Adipocyte (in vitro differentiated cells): Measurements from ENCODE around the gene TCOF1.

Experiments
- DNase-seq: peaks from one replicate; pipeline ENCODE4 v3.0.0-alpha.2; 2015; ENCODE audit warnings: low read depth
- H3K27me3 ChIP-seq: replicated peaks from 2 replicates; pipeline ENCODE4 v1.7.0; 2013; ENCODE audit warnings: mild to moderate bottlenecking, low read length, moderate library complexity; ENCODE audit not compliant: control insufficient read depth, insufficient read depth
- H3K36me3 ChIP-seq: 2 replicates; pipeline ENCODE4 v1.7.0; 2013; ENCODE audit warnings: low read length, mild to moderate bottlenecking, moderate library complexity; ENCODE audit not compliant: control insufficient read depth, insufficient read depth, severe bottlenecking
- H3K4me1 ChIP-seq: 2 replicates; pipeline ENCODE4 v1.7.0; 2013; ENCODE audit warnings: mild to moderate bottlenecking, low read length, moderate library complexity; ENCODE audit not compliant: control insufficient read depth, insufficient read depth
- H3K4me3 ChIP-seq: 2 replicates; pipeline ENCODE4 v1.7.0; 2013; ENCODE audit warnings: mild to moderate bottlenecking, low read length, moderate library complexity
- H3K9ac ChIP-seq: 2 replicates; pipeline ENCODE4 v1.7.0; 2013; ENCODE audit warnings: mild to moderate bottlenecking, low read length, moderate library complexity
- H3K9me3 ChIP-seq: 2 replicates; pipeline ENCODE4 v1.7.0; 2013; ENCODE audit warnings: mild to moderate bottlenecking, low read length, moderate library complexity; ENCODE audit not compliant: control insufficient read depth

The TCOF1 gene

DNA sequence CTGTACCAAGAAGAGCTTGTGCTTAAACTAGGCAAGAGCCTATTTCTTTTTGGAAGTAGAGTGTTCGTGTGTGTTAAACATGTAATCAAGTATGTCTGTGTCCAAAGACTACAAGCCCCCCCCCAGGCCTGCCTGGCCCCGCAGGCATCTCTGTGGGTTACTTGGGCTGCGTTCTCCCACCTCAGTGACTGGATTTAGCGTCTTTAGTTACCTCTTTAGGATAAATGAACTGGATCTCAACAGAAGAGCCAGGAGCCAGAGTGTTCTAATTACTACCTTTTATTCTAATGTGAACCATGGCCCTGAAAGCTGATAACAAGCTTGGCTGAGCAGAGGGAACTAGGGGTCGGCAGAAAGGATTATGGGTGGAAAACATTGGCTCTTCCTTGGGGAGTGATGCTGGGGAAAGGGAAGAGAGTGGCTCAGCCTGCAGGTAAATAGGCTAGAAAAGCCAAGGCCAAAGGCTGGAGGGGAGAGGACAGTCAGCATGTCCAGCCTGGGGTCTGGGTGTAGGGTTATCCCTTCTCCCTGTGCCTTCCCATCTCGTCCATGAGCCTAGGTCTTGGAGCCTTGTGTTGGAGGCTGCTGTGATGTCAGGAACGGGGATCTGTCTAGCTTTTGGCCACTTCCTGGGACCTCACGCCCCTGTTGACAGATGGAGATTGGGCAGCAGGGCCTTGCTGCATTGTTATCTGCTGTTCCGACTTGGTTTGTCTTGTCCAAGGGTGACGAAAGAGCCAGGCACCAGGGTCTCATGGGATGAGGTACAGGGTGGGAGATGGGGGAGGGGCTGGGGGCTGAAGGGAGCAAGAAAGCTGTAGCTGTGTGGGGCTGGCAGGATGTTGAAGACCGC, 44.1 kb downstream of the TCOF1 start:
- peaks cover 6% of the 10 kb centered on the region for H3K4me1 ChIP-seq
- no peaks in the 10 kb centered on the region for H3K27me3 ChIP-seq
- no peak overlapping the region for H3K4me3 ChIP-seq
- no peaks in the 10 kb centered on the region for H3K9me3 ChIP-seq
- DNase-seq: no peak
- no peak overlapping the region for H3K9ac ChIP-seq
- H3K36me3 ChIP-seq: peaks cover 22% of the 10 kb centered on the region

DNA sequence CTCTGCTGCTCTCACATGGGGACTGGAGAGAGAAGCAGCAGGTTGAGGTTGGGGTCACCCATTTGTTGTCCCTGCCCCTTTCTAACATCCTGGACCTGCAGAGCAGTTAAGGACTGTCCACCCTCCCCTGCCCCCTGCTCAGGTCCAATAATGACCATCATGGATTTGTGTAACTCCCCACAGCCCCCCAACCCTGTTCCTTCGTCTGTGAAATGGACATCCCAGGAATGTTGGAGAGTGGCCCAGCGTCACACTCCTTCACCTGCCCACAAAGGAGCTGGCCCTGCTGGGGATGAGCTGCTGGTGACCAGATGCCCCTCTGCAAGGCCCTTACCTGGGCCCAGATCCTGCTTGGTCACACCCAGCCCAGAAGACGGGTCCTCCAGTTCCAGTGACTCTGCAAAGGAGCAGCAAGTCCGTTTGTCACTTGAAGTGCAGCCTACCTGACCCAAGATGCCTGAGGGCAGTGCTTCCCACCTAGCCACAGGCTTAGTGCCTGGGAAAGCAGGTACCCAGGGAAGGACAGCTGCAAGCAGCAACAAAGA, 44.8 kb downstream of the TCOF1 start:
- peaks cover 20% of the 10 kb centered on the region for H3K36me3 ChIP-seq
- H3K4me3 ChIP-seq: no peak overlapping the region
- H3K9me3 ChIP-seq: no peaks in the 10 kb centered on the region
- H3K27me3 ChIP-seq: no peaks in the 10 kb centered on the region
- DNase-seq: no peak
- H3K9ac ChIP-seq: no peak overlapping the region
- H3K4me1 ChIP-seq: peaks cover 6% of the 10 kb centered on the region

DNA sequence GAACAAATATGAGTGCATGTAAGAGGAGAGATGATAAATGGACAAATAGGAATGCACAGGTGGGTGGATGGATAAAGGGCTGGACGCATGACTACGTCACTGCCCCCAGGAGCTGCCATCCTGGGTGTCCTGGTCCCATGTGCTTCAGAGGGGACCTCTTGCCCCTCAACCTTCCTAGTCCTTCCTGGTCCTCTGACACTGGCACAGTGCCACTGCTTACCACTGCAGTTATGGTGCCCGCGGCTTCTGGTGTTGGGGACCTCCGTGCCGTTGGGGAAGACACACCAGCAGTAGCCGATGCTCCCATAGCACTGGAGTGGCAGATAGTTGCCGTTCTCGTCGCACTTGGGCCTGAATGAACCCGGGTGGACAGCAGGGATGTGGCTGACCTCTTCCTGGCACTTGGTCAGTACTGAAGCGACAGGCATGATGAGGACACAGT, 45.4 kb downstream of the TCOF1 start:
- Histone ChIP-seq H3K36me3 (peaks cover 20% of the 10 kb centered on the region), H3K27me3 (no peaks in the 10 kb centered on the region), H3K4me3 (no peak overlapping the region), H3K4me1 (peaks cover 6% of the 10 kb centered on the region), H3K9me3 (no peaks in the 10 kb centered on the region), H3K9ac (no peak overlapping the region)
- DNase-seq: no peak

DNA sequence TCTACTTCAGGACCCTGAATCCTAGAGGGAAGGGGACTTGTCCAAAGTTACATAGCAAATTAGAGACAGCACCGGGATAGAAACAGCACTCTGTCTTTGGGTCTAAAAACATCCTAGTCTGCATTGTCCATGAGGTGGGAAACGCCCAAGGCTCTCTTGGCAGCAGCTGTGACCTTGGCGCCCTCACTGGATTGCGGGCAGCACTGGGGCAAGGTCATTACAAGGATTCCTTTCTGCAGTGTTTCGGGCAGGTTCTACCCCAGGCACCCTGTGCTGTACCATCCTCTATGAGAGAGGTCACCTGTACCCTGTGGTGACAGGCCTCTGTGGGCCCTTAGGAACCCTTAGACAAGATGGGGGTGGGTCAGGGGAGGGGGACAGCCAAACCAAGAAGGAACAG, 46.6 kb downstream of the TCOF1 start:
- Histone ChIP-seq H3K9me3 (no peaks in the 10 kb centered on the region), H3K4me3 (no peak overlapping the region), H3K27me3 (no peaks in the 10 kb centered on the region), H3K36me3 (peaks cover 16% of the 10 kb centered on the region), H3K4me1 (peaks cover 5% of the 10 kb centered on the region), H3K9ac (no peak overlapping the region)
- no peak for DNase-seq

DNA sequence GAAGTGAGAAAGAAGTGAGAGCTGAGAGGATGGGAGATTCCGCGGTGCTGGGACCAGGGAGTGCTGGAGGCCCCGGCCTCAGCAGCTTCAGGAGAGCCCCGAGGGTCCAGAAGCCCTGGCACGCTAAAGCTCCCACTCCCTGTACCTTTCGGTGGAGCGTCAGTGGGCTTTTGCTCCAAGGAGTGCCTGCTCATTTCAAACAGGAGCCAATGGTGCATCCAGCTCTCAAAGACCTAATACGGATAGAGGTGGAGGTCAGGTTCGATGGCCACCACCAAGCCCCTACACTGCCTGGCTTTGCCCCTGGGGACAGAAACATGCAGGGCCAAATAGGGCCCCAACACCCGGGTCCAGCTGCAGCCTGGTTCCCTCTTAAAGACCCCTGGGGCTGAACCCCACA, 47.0 kb downstream of the TCOF1 start:
- no peaks in the 10 kb centered on the region for H3K27me3 ChIP-seq
- no peak overlapping the region for H3K4me3 ChIP-seq
- H3K4me1 ChIP-seq: peaks cover 1% of the 10 kb centered on the region
- DNase-seq: no peak
- H3K9ac ChIP-seq: no peak overlapping the region
- H3K36me3 ChIP-seq: peaks cover 13% of the 10 kb centered on the region
- H3K9me3 ChIP-seq: no peaks in the 10 kb centered on the region

DNA sequence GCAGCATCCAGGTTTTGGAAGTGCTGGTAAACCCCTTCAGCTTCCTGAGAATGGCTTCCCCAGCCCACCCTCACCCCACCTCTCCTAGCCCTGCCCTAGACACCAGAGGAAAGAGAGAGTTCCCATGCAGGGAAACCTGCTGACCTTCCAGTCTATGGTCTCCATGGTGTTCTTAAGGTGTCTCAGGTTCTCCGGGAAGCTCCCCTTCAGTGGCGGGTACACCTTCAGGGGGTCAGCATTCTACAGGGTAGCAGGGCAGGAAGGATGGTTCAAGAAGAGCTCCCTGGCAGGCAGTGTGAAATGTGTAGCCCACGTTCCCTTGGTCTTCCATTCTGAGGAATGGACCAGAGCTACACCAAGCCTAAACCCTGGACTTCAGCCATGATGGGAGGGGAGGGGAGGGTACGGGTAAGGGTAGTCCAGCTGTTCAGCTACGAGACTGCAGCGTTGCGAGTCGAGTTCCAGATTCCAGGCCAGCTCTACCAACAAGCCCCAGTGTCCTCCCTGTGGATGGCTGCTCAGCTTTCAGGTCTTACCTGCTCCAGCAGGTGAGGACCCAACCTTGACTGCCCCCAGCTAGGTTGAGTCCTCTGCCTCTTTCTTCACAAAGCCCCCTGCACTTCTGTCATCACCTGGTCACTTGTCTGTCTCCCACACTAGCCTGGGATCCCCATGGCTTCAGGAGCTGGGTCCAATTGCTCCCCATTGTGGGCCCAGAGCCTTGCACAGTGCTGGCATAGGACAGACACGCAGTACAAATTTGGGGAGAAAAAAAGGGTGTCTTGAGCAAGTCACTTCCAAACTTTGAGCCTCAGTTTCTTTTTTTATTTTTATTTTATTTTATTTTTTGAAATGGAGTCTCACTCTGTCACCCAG, 47.7 kb downstream of the TCOF1 start:
- no peak for DNase-seq
- Histone ChIP-seq H3K9ac (no peak overlapping the region), H3K4me3 (no peak overlapping the region), H3K27me3 (no peaks in the 10 kb centered on the region), H3K36me3 (peaks cover 7% of the 10 kb centered on the region), H3K9me3 (no peaks in the 10 kb centered on the region), H3K4me1 (peaks cover 3% of the 10 kb centered on the region)

DNA sequence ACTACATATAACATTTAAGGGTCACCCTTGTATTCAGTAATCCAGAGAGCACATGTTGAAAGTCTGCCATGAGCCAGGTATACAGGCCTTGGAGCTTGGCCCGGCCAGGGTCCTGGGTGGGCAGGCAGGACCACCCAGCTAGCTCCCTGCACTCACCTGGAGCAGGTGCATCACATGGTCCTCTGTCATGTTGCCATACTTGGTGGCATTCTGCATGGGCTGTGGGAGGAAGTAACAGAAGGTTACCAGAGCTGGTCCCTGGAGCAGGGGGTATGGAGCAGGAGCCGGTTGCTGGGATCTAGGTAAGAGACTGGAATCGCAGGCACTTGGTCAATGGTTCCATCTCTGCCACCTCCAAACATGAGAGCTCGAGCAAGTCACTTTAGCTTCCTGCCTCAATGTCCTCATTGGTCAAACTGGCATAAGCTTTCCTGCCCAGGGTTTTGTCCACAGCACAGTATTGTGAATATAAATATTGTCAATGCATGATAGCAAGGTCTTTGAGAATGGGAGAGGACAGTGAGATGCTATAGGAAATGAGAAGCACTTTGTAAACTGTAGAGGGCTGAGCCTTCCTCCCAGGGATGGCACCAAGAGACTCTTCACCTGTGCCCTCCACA, 48.7 kb downstream of the TCOF1 start:
- no peaks in the 10 kb centered on the region for H3K36me3 ChIP-seq
- H3K9ac ChIP-seq: no peak overlapping the region
- no peaks in the 10 kb centered on the region for H3K27me3 ChIP-seq
- H3K4me1 ChIP-seq: peaks cover 6% of the 10 kb centered on the region
- no peak for DNase-seq
- no peaks in the 10 kb centered on the region for H3K9me3 ChIP-seq
- H3K4me3 ChIP-seq: no peak overlapping the region

DNA sequence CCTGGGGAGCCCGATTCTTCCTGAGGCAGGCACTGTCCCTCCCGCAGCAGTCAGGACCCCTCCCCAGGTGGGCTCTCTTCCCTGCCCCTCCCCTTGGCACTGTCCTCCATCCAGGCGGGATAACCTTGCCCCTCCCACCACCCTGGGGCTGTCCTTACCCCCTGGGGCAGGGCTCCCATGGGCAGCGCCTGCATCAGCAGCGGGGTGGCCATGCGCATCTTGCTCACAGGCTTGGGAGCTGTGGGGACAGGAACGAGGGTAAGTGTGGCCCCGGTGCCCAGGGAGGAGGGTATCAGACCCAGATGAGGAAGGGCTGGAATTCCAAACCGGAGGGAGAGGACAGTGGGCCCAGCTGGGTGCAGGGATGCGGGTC, 49.2 kb downstream of the TCOF1 start:
- Histone ChIP-seq H3K4me1 (peaks cover 6% of the 10 kb centered on the region), H3K9ac (no peak overlapping the region), H3K9me3 (no peaks in the 10 kb centered on the region), H3K4me3 (no peak overlapping the region), H3K36me3 (no peaks in the 10 kb centered on the region), H3K27me3 (no peaks in the 10 kb centered on the region)
- DNase-seq: no peak

DNA sequence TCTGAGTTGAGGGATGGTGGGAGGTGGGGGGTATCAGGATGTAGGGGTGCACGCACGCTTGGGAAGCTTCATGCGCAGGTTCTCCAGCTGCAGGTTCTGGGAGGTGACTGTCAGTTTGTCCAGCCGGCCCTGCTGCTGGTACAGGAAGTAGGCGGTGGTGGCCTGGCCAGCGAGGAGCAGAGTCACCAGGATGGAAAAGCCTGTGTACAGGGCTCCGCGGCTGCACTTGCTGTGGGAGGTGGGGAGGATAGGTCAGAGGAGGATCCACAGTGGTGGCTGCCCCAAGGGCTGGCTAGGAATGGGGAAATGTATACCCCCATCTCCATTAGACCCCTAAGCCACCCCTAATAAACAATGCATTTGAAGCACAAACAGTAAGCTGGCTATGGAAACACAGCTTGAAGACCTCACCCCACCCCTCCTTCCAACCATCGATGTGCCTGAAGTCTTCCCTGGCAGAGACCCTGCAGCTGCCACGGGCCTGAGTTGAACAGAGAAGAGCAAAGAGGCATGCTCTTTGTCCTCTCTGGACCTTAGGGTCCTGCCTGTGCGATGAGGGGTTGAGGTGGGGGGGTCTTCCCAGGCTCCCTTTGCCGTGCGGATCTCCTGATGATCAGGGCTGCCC, 49.7 kb downstream of the TCOF1 start:
- Histone ChIP-seq H3K9ac (no peak overlapping the region), H3K27me3 (no peaks in the 10 kb centered on the region), H3K9me3 (no peaks in the 10 kb centered on the region), H3K4me1 (peaks cover 6% of the 10 kb centered on the region), H3K4me3 (no peak overlapping the region), H3K36me3 (no peaks in the 10 kb centered on the region)
- no peak for DNase-seq

DNA sequence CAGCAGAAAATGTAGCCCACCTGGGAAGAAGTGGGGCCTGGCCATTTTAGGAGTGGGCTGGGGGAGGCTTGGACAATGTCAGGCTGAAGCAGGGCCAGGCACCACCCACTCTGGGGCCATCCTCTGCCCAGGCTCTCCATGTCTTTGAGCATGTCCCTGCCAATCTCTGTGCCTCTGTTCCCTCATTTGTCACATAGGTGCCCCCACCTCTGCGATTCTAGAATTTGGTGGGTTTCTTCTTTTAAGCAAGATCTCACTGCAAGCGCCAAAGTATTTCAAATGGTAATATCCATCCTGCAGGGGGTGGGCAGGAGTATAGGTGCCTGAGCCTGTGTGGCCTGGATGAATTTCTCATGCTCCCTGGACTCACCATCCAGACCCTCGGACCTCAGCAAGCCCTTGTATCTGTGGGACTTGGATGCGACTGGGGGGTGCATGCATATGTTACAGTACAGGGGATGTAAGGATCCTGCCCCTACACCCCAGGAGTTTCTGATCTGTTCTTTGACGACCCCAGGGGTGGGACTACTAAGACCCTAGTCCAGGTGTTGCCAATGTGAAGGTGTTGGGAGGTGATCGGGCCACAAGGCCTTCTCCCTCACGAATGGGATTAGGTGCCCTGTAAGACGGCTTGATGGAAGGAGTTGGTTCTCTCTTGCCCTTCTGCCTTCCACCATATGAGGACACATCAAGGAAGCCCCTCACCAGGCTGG, 50.9 kb downstream of the TCOF1 start:
- H3K9ac ChIP-seq: no peak overlapping the region
- no peak overlapping the region for H3K4me3 ChIP-seq
- no peaks in the 10 kb centered on the region for H3K27me3 ChIP-seq
- H3K9me3 ChIP-seq: no peaks in the 10 kb centered on the region
- H3K4me1 ChIP-seq: peaks cover 6% of the 10 kb centered on the region
- no peak for DNase-seq
- no peaks in the 10 kb centered on the region for H3K36me3 ChIP-seq
